Endothelial cell of umbilical vein (primary cell): ENCODE data around the gene ARHGAP27. TPM values are rescaled to one million over a fixed set of nuclear protein-coding genes. Genes with fewer than 3 reads are reported as not detected.

Experiments
- BruUV-seq: library from RNA; stranded (reverse); fragments of 400-500 nt; replicated peaks from 2 replicates; lab custom pipeline; 2021; lab: Mats Ljungman, UMichigan
- CTCF ChIA-PET: fragments of 300-600, 350-600 bp; sonication (Branson Sonifier 250); formaldehyde crosslinking; loops from one replicate; lab custom pipeline; 2021; ENCODE audit warnings: antibody characterized with exemption, inconsistent platforms; lab: Charles Lee
- POLR2A ChIA-PET: fragments of 300-600, 350-600 bp; sonication (Branson Sonifier 250); formaldehyde crosslinking; loops from one replicate; lab custom pipeline; 2021; ENCODE audit warnings: antibody characterized with exemption, inconsistent platforms; lab: Charles Lee
- DNase-seq: peaks from one replicate; pipeline ENCODE4 v3.0.0-alpha.2; 2011; ENCODE audit warnings: low read depth, low spot score
- FAIRE-seq: peaks from 2 replicates; lab custom pipeline; 2011; peaks lifted over from hg19 to GRCh38; lab: Jason Lieb, UNC
- H2AFZ ChIP-seq: 2 replicates; pipeline ENCODE4 v1.6.0; 2012; ENCODE audit warnings: low read depth, low read length, control low read depth, inconsistent platforms
- H3K27ac ChIP-seq: 2 replicates; pipeline ENCODE4 v1.5.1; 2011; ENCODE audit warnings: low read depth, mild to moderate bottlenecking, control low read depth, low read length, moderate library complexity; ENCODE audit not compliant: insufficient read depth
- H3K27me3 ChIP-seq, 2 experiments: 2 replicates each; pipeline versions ENCODE4 v1.6.0 to v1.6.1; 2011; ENCODE audit warnings: low read length in 2 of 2, mixed read lengths in 1 of 2; ENCODE audit not compliant: control insufficient read depth in 2 of 2, insufficient read depth in 2 of 2
- H3K36me3 ChIP-seq, 2 experiments: 2 replicates in 1 of 2; 3 replicates in 1 of 2; pipeline ENCODE4 v1.5.1; 2011; ENCODE audit warnings: low read length in 2 of 2, mild to moderate bottlenecking in 1 of 2, moderate library complexity in 1 of 2; ENCODE audit not compliant: control insufficient read depth in 2 of 2, insufficient read depth in 2 of 2; ENCODE audit errors: extremely low read depth in 1 of 2
- H3K4me1 ChIP-seq: 3 replicates; pipeline ENCODE4 v1.5.1; 2011; ENCODE audit warnings: mild to moderate bottlenecking, low read length; ENCODE audit not compliant: control insufficient read depth, insufficient read depth; ENCODE audit errors: extremely low read depth
- H3K4me2 ChIP-seq: 2 replicates; pipeline ENCODE4 v1.6.1; 2011; ENCODE audit warnings: low read length, control low read depth, mixed read lengths; ENCODE audit not compliant: insufficient read depth
- H3K4me3 ChIP-seq, 3 experiments: fragments of 200-600 bp in 1 of 3; sonication (generic), shearing (Covaris generic) in 1 of 3; replicated peaks in 1 of 3; 2 replicates each; pipeline ENCODE4 v1.5.1; 2011 to 2016; ENCODE audit warnings: control low read depth in 3 of 3, low read length in 3 of 3, mild to moderate bottlenecking in 2 of 3, inconsistent platforms in 1 of 3, low read depth in 1 of 3, moderate library complexity in 1 of 3; ENCODE audit not compliant: insufficient read depth in 1 of 3
- H3K79me2 ChIP-seq: 2 replicates; pipeline ENCODE4 v1.6.0; 2012; ENCODE audit warnings: low read length, inconsistent platforms; ENCODE audit not compliant: control insufficient read depth, insufficient read depth
- H3K9ac ChIP-seq: replicated peaks from 2 replicates; pipeline ENCODE3; 2011; ENCODE audit warnings: low read length, control low read depth; ENCODE audit not compliant: insufficient read depth; ENCODE audit errors: extremely low read depth
- H3K9me1 ChIP-seq: replicated peaks from 3 replicates; pipeline ENCODE4 v1.6.0; 2011; ENCODE audit warnings: mild to moderate bottlenecking, low read length; ENCODE audit not compliant: control insufficient read depth, insufficient read depth; ENCODE audit errors: extremely low read depth
- H3K9me3 ChIP-seq: replicated peaks from 2 replicates; pipeline ENCODE4 v1.5.1; 2012; ENCODE audit warnings: low read length, inconsistent platforms; ENCODE audit not compliant: control insufficient read depth, insufficient read depth
- H4K20me1 ChIP-seq: replicated peaks from 2 replicates; pipeline ENCODE3; 2011; ENCODE audit warnings: mild to moderate bottlenecking, low read length; ENCODE audit not compliant: control insufficient read depth, insufficient read depth; ENCODE audit errors: extremely low read depth
- EZH2 ChIP-seq: IDR thresholded peaks from 2 replicates; pipeline ENCODE4 v1.6.1; 2012; ENCODE audit warnings: borderline replicate concordance, low read depth, mild to moderate bottlenecking, moderate library complexity, low read length, inconsistent platforms; ENCODE audit not compliant: severe bottlenecking
- FOS ChIP-seq: IDR thresholded peaks from 2 replicates; pipeline ENCODE4 v1.6.1; 2011; ENCODE audit warnings: mild to moderate bottlenecking, low read length, moderate library complexity, borderline replicate concordance; ENCODE audit not compliant: insufficient read depth
- GATA2 ChIP-seq: IDR thresholded peaks from 2 replicates; pipeline ENCODE4 v1.7.0; 2011; ENCODE audit warnings: low read depth, mild to moderate bottlenecking, moderate library complexity, mixed read lengths, low read length; ENCODE audit not compliant: insufficient read length, insufficient read depth
- JUN ChIP-seq: IDR thresholded peaks from 2 replicates; pipeline ENCODE4 v1.6.1; 2011; ENCODE audit warnings: borderline replicate concordance, low read depth; ENCODE audit not compliant: insufficient read length, insufficient read depth
- MYC ChIP-seq: IDR thresholded peaks from one replicate; pipeline ENCODE4 v1.6.1; 2011; ENCODE audit warnings: mild to moderate bottlenecking, low read depth, low read length
- POLR2A ChIP-seq: IDR thresholded peaks from 2 replicates; pipeline ENCODE4 v1.6.1; 2012; ENCODE audit warnings: low read depth, mild to moderate bottlenecking, control low read depth, low read length
- POLR2AphosphoS5 ChIP-seq: IDR thresholded peaks from 2 replicates; pipeline ENCODE4 v1.6.1; 2012; ENCODE audit warnings: low read depth, mild to moderate bottlenecking, control low read depth, low read length, moderate library complexity; ENCODE audit not compliant: insufficient read depth
- dilution Hi-C: fragments of 300-500 bp; cut with MboI; formaldehyde crosslinking; loops from one replicate; pipeline ENCODE4 v1.15.0; 2019; ENCODE audit warnings: low sequenced_read_pairs; ENCODE audit not compliant: extremely low pct_ligation_motif_present
- intact Hi-C: fragments of 100-400 bp; cut with micrococcal nuclease; formaldehyde crosslinking; loops from one replicate; pipeline ENCODE4 v1.10.0; 2022
- polyA plus RNA-seq, 4 experiments: library from polyadenylated mRNA; depleted of rRNA in 3 of 4; stranded (reverse) in 3 of 4; unstranded in 1 of 4; fragments of >200 nt; gene quantifications; 2 replicates each; pipeline versions ENCODE4 v1.2.1 to v1.2.3, GENCODE V29; 2011 to 2012; ENCODE audit warnings: missing spikeins in 1 of 4
- total RNA-seq: library from RNA; stranded (reverse); gene quantifications from 2 replicates; pipeline ENCODE4 v1.2.3, GENCODE V29; 2021
- TF ChIP-seq, protein P1 (sequence below): IDR thresholded peaks from 2 replicates; pipeline ENCODE4 v1.6.1; 2011; ENCODE audit not compliant: insufficient read depth, insufficient read length
- TF ChIP-seq, protein P2 (sequence below), 2 donors: IDR thresholded peaks; 1 replicate in 1 of 2; 2 replicates in 1 of 2; pipeline ENCODE4 v1.5.1; 2011; ENCODE audit warnings: low read length in 2 of 2, mild to moderate bottlenecking in 2 of 2, moderate library complexity in 2 of 2, control low read depth in 1 of 2, inconsistent platforms in 1 of 2, low read depth in 1 of 2; ENCODE audit not compliant: insufficient read depth in 1 of 2; ENCODE audit errors: extremely low read depth in 1 of 2

The ARHGAP27 gene
- total and polyA plus RNA-seq, 2 donors (not counting 3 experiments of a cell fraction or from before 2014, with no cell fraction given) = 21.0 to 47.0 TPM

DNA sequence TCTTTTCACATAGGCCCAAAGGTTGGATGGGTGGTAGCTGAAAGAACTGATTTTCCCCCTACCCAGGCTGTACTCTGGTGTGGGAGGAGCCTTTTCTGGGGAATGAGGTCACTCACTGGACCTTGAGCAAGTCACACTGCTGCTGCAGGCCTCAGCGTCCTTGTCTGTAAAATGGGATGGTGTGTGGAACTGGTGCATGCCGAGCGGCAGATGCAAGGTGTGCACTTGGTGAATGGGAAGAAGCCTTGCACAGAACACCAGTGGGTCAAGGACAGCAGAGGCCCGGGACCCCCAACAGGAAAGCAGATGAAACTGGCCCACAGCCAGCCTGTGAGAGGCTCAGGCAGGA lies 38.1 kb downstream of the ARHGAP27 start:
- no peaks in the 10 kb centered on the region for H3K79me2 ChIP-seq
- no peaks in the 10 kb centered on the region for H3K4me1 ChIP-seq
- no peaks in the 10 kb centered on the region for H3K9me1 ChIP-seq
- intact Hi-C loops = loop anchor here (2.0 to 10.0 kb wide), 2 partner anchors 34 to 440 kb away; no protein-coding TSS in a partner anchor
- no peak overlapping the region for H3K27ac ChIP-seq
- no peak for TF ChIP-seq MYC
- TF ChIP-seq POLR2A = no peak
- TF ChIP-seq JUN = no peak
- no peak for TF ChIP-seq EZH2
- TF ChIP-seq, protein P1, sequence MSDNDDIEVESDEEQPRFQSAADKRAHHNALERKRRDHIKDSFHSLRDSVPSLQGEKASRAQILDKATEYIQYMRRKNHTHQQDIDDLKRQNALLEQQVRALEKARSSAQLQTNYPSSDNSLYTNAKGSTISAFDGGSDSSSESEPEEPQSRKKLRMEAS = no peak
- no peak for TF ChIP-seq GATA2
- TF ChIP-seq, protein P2, sequence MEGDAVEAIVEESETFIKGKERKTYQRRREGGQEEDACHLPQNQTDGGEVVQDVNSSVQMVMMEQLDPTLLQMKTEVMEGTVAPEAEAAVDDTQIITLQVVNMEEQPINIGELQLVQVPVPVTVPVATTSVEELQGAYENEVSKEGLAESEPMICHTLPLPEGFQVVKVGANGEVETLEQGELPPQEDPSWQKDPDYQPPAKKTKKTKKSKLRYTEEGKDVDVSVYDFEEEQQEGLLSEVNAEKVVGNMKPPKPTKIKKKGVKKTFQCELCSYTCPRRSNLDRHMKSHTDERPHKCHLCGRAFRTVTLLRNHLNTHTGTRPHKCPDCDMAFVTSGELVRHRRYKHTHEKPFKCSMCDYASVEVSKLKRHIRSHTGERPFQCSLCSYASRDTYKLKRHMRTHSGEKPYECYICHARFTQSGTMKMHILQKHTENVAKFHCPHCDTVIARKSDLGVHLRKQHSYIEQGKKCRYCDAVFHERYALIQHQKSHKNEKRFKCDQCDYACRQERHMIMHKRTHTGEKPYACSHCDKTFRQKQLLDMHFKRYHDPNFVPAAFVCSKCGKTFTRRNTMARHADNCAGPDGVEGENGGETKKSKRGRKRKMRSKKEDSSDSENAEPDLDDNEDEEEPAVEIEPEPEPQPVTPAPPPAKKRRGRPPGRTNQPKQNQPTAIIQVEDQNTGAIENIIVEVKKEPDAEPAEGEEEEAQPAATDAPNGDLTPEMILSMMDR (IDR thresholded peaks at IDR 0.05; ENCODE audit: extremely low read depth in 1 of 2, insufficient read depth in 1 of 2, low read depth in 1 of 2, low read length in 2 of 2) = no peak
- no peak for TF ChIP-seq POLR2AphosphoS5
- no peak for TF ChIP-seq FOS
- H3K4me2 ChIP-seq = no peak overlapping the region
- peaks cover 0 to 12% of the 10 kb centered on the region in 2 experiments for H3K36me3 ChIP-seq
- H3K9ac ChIP-seq = no peak overlapping the region
- no peaks in the 10 kb centered on the region for H4K20me1 ChIP-seq
- POLR2A ChIA-PET = no interaction called here
- BruUV-seq = no TSS peak
- H3K4me3 ChIP-seq = no peak overlapping the region
- FAIRE-seq = no peak
- no peaks in the 10 kb centered on the region for H3K27me3 ChIP-seq
- H2AFZ ChIP-seq = no peak overlapping the region
- DNase-seq = no peak
- no peaks in the 10 kb centered on the region for H3K9me3 ChIP-seq
- CTCF ChIA-PET = interaction anchor here (0.6 to 12.8 kb wide), 12 partner anchors 9 to 460 kb away, joined by 3 to 283 read pairs (median 4); no protein-coding TSS in a partner anchor
- dilution Hi-C loops = no loop called here
